Measurements from ENCODE around the gene RAB8A. TPM values are rescaled to one million over a fixed set of nuclear protein-coding genes. Genes with fewer than 3 reads are reported as not detected.

RAB8A gene
- total and polyA plus RNA-seq, 9 of the 15 experiments (the other 6 are each of a cell fraction or from before 2014, with no cell fraction given): 11.2 to 102 (median 53.2) TPM

- TF ChIP-seq USF1 (CRISPR knock-in tag; IDR thresholded peaks at IDR 0.05): no peak
- TF ChIP-seq FOXO4 (CRISPR knock-in tag; IDR thresholded peaks at IDR 0.05): no peak
- TF ChIP-seq MAFF (IDR thresholded peaks at IDR 0.05; ENCODE audit: low read length): no peak
- no peak for TF ChIP-seq ZNF354B (CRISPR knock-in tag; IDR thresholded peaks at IDR 0.05)
- TF ChIP-seq ZNF140 (CRISPR knock-in tag; IDR thresholded peaks at IDR 0.05): no peak
- TF ChIP-seq ELF2 (CRISPR knock-in tag; IDR thresholded peaks at IDR 0.05): no peak
- TF ChIP-seq HSF4 (CRISPR knock-in tag; IDR thresholded peaks at IDR 0.05; ENCODE audit: borderline replicate concordance): no peak
- no peak for TF ChIP-seq FOXK1 (CRISPR knock-in tag; IDR thresholded peaks at IDR 0.05; ENCODE audit: borderline replicate concordance)
- 0 out of 2 replicates have a peak, but pooled peaks have one; percentile 15 for TF ChIP-seq LARP7 (IDR thresholded peaks at IDR 0.05)
- TF ChIP-seq HDAC1 (IDR thresholded peaks at IDR 0.05): peak; percentile 62 to 79; a peak in 2 of 4 replicates
- TF ChIP-seq BCOR (IDR thresholded peaks at IDR 0.05): peak; percentile 99
- TF ChIP-seq NCOR1 (IDR thresholded peaks at IDR 0.05): no peak
- no peak for TF ChIP-seq U2AF1 (optimal IDR thresholded peaks at IDR 0.05; ENCODE audit: low read depth, low read length)
- no peak for TF ChIP-seq ZNF584 (CRISPR knock-in tag; IDR thresholded peaks at IDR 0.05; ENCODE audit: low read depth)
- TF ChIP-seq ILF3 (IDR thresholded peaks at IDR 0.05; ENCODE audit: borderline replicate concordance): no peak
- no peak for TF ChIP-seq DDX20 (tag; IDR thresholded peaks at IDR 0.05; ENCODE audit: low read depth)
- TF ChIP-seq CTCFL (IDR thresholded peaks at IDR 0.05; ENCODE audit: borderline replicate concordance, insufficient read depth, low read depth, low read length, poor library complexity, severe bottlenecking): no peak
- no peak for TF ChIP-seq PHB (CRISPR knock-in tag; IDR thresholded peaks at IDR 0.05)
- TF ChIP-seq PURB (CRISPR knock-in tag; IDR thresholded peaks at IDR 0.05; ENCODE audit: low read depth): no peak
- no peak for TF ChIP-seq NFYB (IDR thresholded peaks at IDR 0.05; ENCODE audit: extremely low read depth, insufficient read length)
- TF ChIP-seq GATA2 (CRISPR knock-in tag; IDR thresholded peaks at IDR 0.05): no peak
- TF ChIP-seq GMEB1 (CRISPR knock-in tag; IDR thresholded peaks at IDR 0.05): no peak
- TF ChIP-seq ZNF586 (CRISPR knock-in tag; conservative IDR thresholded peaks at IDR 0.05): no peak
- TF ChIP-seq RBM15 (IDR thresholded peaks at IDR 0.05; ENCODE audit: insufficient read depth, low read length): no peak
- TF ChIP-seq MAZ (CRISPR knock-in tag; conservative IDR thresholded peaks at IDR 0.05 in 1 of 2, IDR thresholded peaks at IDR 0.05 in 1 of 2): peak in 1 of 2 experiments; percentile 45; a peak in 1 of 4 replicates
Measured at GRCh38 chr19:16066611-16067104, 45.0 kb upstream of the RAB8A start (continued).
